HCT116 (cell line): Measurements from ENCODE around the gene NBAS. TPM values are rescaled to one million over a fixed set of nuclear protein-coding genes. Genes with fewer than 3 reads are reported as not detected.
"Not testable (repeated sequence)": the region's sequence is repeated elsewhere in the genome, so short reads cannot be mapped to it uniquely, and the experiment has no call there.

ENCODE experiments used
- ATAC-seq: fragments of 200-7000 bp; cut with Tn5 transposase; 2 replicates; pipeline ENCODE4 v1.9.1; 2020; ENCODE audit warnings: mild to moderate bottlenecking, moderate library complexity
- BruUV-seq: library from RNA; stranded (reverse); fragments of 400-500 nt; replicated peaks from 2 replicates; lab custom pipeline; 2021; lab: Mats Ljungman, UMichigan
- CTCF ChIA-PET: fragments of 300-600 bp; sonication (Branson Sonifier 250); formaldehyde crosslinking; loops from one replicate; lab custom pipeline; 2021; ENCODE audit warnings: antibody characterized with exemption; lab: Charles Lee
- POLR2A ChIA-PET: fragments of 300-600, 350-600 bp; sonication (Branson Sonifier 250); formaldehyde crosslinking; loops from one replicate; lab custom pipeline; 2021; ENCODE audit warnings: antibody characterized with exemption; lab: Charles Lee
- RAD21 ChIA-PET, 2 experiments: fragments of 300-600 bp; sonication (Branson Sonifier 250); formaldehyde crosslinking; loops; one replicate each; lab custom pipeline; 2023; ENCODE audit warnings: low total read pairs in 2 of 2; ENCODE audit not compliant: uncharacterized antibody in 2 of 2, unreplicated experiment in 2 of 2, low non-redundant PET in 1 of 2; lab: Charles Lee
- DNase-seq: peaks from one replicate; pipeline ENCODE4 v3.0.0-alpha.2; 2010; ENCODE audit warnings: low read depth, low spot score
- H2AFZ ChIP-seq: fragments of 200-600 bp; shearing (Covaris generic), sonication (generic); 2 replicates; pipeline ENCODE4 v1.6.1; 2017; ENCODE audit warnings: low read depth, mixed run types, mixed read lengths, antibody characterized with exemption, low read length; ENCODE audit not compliant: poor library complexity, severe bottlenecking
- H3K27ac ChIP-seq: 2 replicates; pipeline ENCODE4 v1.5.1; 2012; ENCODE audit warnings: low read depth, low read length
- H3K27me3 ChIP-seq: fragments of 200-600 bp; sonication (generic); 2 replicates; pipeline ENCODE4 v1.6.1; 2016; ENCODE audit warnings: mixed run types, low read length, mixed read lengths; ENCODE audit not compliant: insufficient read depth
- H3K36me3 ChIP-seq, 2 experiments: fragments of 200-500 bp in 1 of 2; fragments of 200-600 bp in 1 of 2; sonication (Bioruptor generic) in 1 of 2; sonication (generic) in 1 of 2; 2 replicates each; pipeline versions ENCODE4 v1.5.1 to v1.6.1; 2014 to 2016; ENCODE audit warnings: low read length in 2 of 2, inconsistent platforms in 1 of 2, mixed read lengths in 1 of 2, mixed run types in 1 of 2; ENCODE audit not compliant: insufficient read depth in 2 of 2, control insufficient read depth in 1 of 2
- H3K4me1 ChIP-seq, 2 experiments: fragments of 200-600 bp in 1 of 2; sonication (generic) in 1 of 2; 2 replicates each; pipeline versions ENCODE4 v1.5.1 to v1.6.1; 2012 to 2017; ENCODE audit warnings: low read length in 2 of 2, inconsistent platforms in 1 of 2, mild to moderate bottlenecking in 1 of 2, mixed read lengths in 1 of 2, mixed run types in 1 of 2, moderate library complexity in 1 of 2; ENCODE audit not compliant: insufficient read depth in 2 of 2, control insufficient read depth in 1 of 2
- H3K4me2 ChIP-seq: fragments of 200-600 bp; sonication (generic); 2 replicates; pipeline ENCODE4 v1.6.1; 2017; ENCODE audit warnings: mixed run types, low read length, mixed read lengths
- H3K4me3 ChIP-seq, 2 experiments: fragments of 200-600 bp in 1 of 2; sonication (generic) in 1 of 2; replicated peaks in 1 of 2; 2 replicates each; pipeline ENCODE4 v1.5.1; 2011 to 2016; ENCODE audit warnings: low read length in 2 of 2, control low read depth in 1 of 2, low read depth in 1 of 2, mild to moderate bottlenecking in 1 of 2, mixed read lengths in 1 of 2, mixed run types in 1 of 2
- H3K79me2 ChIP-seq: fragments of 200-600 bp; sonication (generic); 2 replicates; pipeline ENCODE4 v1.6.1; 2017; ENCODE audit warnings: mild to moderate bottlenecking, mixed run types, low read length, moderate library complexity, mixed read lengths; ENCODE audit not compliant: insufficient read depth
- H3K9ac ChIP-seq: fragments of 200-600 bp; sonication (generic); 2 replicates; pipeline ENCODE4 v1.6.1; 2016; ENCODE audit warnings: low read length, mixed read lengths
- H3K9me2 ChIP-seq: fragments of 200-600 bp; sonication (generic), shearing (Covaris generic); 2 replicates; pipeline ENCODE4 v1.6.1; 2017; ENCODE audit warnings: mixed run types, mild to moderate bottlenecking, moderate library complexity; ENCODE audit not compliant: insufficient read depth
- H3K9me3 ChIP-seq, 2 experiments: fragments of 200-500 bp in 1 of 2; fragments of 200-600 bp in 1 of 2; sonication (Bioruptor generic) in 1 of 2; sonication (generic) in 1 of 2; 2 replicates each; pipeline ENCODE4 v1.6.1; 2014 to 2017; ENCODE audit warnings: low read length in 2 of 2, mixed read lengths in 2 of 2, inconsistent platforms in 1 of 2, low read depth in 1 of 2, mild to moderate bottlenecking in 1 of 2, mixed run types in 1 of 2, moderate library complexity in 1 of 2; ENCODE audit not compliant: control insufficient read depth in 1 of 2, insufficient read depth in 1 of 2
- H4K20me1 ChIP-seq: fragments of 200-600 bp; sonication (generic), shearing (Covaris generic); 2 replicates; pipeline ENCODE4 v1.6.1; 2017; ENCODE audit warnings: mixed run types, mild to moderate bottlenecking, moderate library complexity; ENCODE audit not compliant: insufficient read depth
- CBX3 ChIP-seq: IDR thresholded peaks from 2 replicates; pipeline ENCODE4 v1.6.1; 2012; ENCODE audit warnings: low read depth
- CEBPB ChIP-seq: IDR thresholded peaks from 2 replicates; pipeline ENCODE4 v1.6.1; 2012; ENCODE audit warnings: low read depth
- EGR1 ChIP-seq: IDR thresholded peaks from 2 replicates; pipeline ENCODE4 v1.6.1; 2012; ENCODE audit warnings: low read depth
- EZH2 ChIP-seq: fragments of 200-600 bp; sonication (generic); IDR thresholded peaks from 2 replicates; pipeline ENCODE4 v1.6.1; 2017; ENCODE audit warnings: antibody characterized with exemption, mixed run types
- POLR2AphosphoS5 ChIP-seq: IDR thresholded peaks from 2 replicates; pipeline ENCODE4 v1.6.1; 2011; ENCODE audit warnings: mild to moderate bottlenecking, low read depth, low read length, moderate library complexity
- TCF7L2 ChIP-seq: IDR thresholded peaks from 2 replicates; pipeline ENCODE4 v1.7.0; 2011; ENCODE audit warnings: borderline replicate concordance, inconsistent platforms; ENCODE audit not compliant: insufficient read depth, insufficient read length; ENCODE audit errors: extremely low read depth
- intact Hi-C: fragments of 100-400 bp; cut with micrococcal nuclease; formaldehyde crosslinking; loops from 2 replicates; pipeline ENCODE4 v1.10.0; 2022
- total RNA-seq: library from RNA; stranded (reverse); gene quantifications from one replicate; pipeline ENCODE4 v1.2.1, GENCODE V29; 2021; ENCODE audit not compliant: unreplicated experiment
- TF ChIP-seq, protein P1 (sequence below), 3 experiments: fragments of 200-600 bp in 1 of 3; sonication (generic) in 1 of 3; IDR thresholded peaks in 2 of 3; conservative IDR thresholded peaks in 1 of 3; 2 replicates each; pipeline ENCODE4 v1.5.1; 2012 to 2017; ENCODE audit warnings: low read depth in 2 of 3, low read length in 2 of 3, antibody characterized with exemption in 1 of 3, borderline replicate concordance in 1 of 3, control low read depth in 1 of 3, mild to moderate bottlenecking in 1 of 3, mixed read lengths in 1 of 3, mixed run types in 1 of 3, moderate library complexity in 1 of 3; ENCODE audit not compliant: insufficient read depth in 1 of 3
- TF ChIP-seq, protein P2 (sequence below): IDR thresholded peaks from 2 replicates; pipeline ENCODE4 v1.6.1; 2012; ENCODE audit warnings: low read depth
- TF ChIP-seq, protein P3 (sequence below): IDR thresholded peaks from 2 replicates; pipeline ENCODE4 v1.6.1; 2012

NBAS gene
- total RNA-seq, 1 experiment from 2014 or later: 32.8 TPM

DNA sequence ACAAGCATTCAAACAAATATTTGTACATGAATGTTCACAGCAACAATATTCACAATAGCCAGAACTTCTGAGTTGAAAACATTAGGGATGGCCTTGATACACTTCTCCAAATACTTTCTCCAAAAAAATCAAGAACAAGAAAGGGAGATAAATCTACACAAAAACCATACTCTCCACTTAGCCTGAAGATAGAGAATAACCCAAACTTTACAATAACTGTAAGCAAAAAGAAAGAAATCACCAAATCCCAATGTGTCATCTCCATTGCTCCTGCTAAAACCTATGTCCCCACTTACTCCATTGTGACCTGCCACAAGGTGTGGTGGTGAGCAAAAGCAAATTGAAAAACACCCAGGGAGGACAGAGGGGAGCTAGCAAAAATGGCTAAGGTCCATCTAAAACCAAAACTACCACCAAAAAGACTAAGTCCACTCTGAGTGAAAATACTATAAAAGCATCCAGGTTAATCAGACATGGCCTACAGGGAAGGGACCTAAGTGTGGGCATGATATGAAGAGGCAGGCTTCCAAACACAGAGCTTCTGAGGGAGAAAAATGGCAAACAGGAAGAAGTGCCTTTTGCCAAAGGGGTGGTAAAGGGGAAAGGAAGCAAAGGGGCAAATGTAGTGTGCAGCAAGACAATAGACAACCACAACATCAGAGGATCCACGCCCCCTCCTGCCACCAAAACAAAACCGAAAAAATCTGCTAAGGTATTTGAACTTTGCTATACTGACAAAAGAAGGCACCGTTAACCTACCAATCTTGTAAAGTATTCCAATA, 56.1 kb downstream of the NBAS start:
- CTCF ChIA-PET: no interaction called here

DNA sequence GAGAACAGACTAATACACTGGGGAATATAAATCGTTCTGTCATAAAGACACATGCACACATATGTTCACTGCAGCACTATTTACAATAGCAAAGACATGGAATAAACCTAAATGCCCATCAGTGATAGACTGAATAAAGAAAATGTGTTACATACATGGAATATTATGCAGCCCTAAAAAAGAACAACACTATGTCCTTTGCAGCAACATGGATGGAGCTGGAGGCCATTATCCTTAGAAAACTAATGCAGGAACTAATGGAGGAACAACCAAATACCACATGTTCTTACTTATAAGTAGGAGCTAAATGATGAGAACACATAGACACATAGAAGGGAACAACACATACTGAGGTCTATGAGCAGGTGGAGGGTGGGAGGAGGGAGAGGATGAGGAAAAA, 61.9 kb downstream of the NBAS start:
- POLR2A ChIA-PET, H3K79me2 ChIP-seq, BruUV-seq, DNase-seq, H3K9me3 ChIP-seq, H3K4me1 ChIP-seq, H3K9me2 ChIP-seq, H2AFZ ChIP-seq, CTCF ChIA-PET, ATAC-seq, H3K4me3 ChIP-seq, H4K20me1 ChIP-seq, H3K4me2 ChIP-seq, H3K9ac ChIP-seq, H3K27ac ChIP-seq, H3K27me3 ChIP-seq, intact Hi-C loops, H3K36me3 ChIP-seq, RAD21 ChIA-PET: not testable (repeated sequence)

More for the DNA sequence above, 56.1 kb downstream of the NBAS start:
- ChIA-PET POLR2A (no interaction called here), RAD21 (no interaction called here)
- no peak overlapping the region for H2AFZ ChIP-seq
- no peaks in the 10 kb centered on the region for H3K27me3 ChIP-seq
- no peak overlapping the region for H3K9ac ChIP-seq
- H3K9me2 ChIP-seq: no peaks in the 10 kb centered on the region
- no peak overlapping the region for H3K4me3 ChIP-seq
- H3K4me2 ChIP-seq: no peak overlapping the region
- ATAC-seq (no peak), DNase-seq (no peak)
- no peaks in the 10 kb centered on the region for H3K79me2 ChIP-seq
- TF ChIP-seq CBX3 (no peak), EZH2 (no peak), EGR1 (no peak), POLR2AphosphoS5 (no peak), CEBPB (no peak), TCF7L2 (no peak)
- TF ChIP-seq, protein P1, sequence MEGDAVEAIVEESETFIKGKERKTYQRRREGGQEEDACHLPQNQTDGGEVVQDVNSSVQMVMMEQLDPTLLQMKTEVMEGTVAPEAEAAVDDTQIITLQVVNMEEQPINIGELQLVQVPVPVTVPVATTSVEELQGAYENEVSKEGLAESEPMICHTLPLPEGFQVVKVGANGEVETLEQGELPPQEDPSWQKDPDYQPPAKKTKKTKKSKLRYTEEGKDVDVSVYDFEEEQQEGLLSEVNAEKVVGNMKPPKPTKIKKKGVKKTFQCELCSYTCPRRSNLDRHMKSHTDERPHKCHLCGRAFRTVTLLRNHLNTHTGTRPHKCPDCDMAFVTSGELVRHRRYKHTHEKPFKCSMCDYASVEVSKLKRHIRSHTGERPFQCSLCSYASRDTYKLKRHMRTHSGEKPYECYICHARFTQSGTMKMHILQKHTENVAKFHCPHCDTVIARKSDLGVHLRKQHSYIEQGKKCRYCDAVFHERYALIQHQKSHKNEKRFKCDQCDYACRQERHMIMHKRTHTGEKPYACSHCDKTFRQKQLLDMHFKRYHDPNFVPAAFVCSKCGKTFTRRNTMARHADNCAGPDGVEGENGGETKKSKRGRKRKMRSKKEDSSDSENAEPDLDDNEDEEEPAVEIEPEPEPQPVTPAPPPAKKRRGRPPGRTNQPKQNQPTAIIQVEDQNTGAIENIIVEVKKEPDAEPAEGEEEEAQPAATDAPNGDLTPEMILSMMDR (IDR thresholded peaks at IDR 0.05 in 2 of 3, conservative IDR thresholded peaks at IDR 0.05 in 1 of 3; ENCODE audit: borderline replicate concordance in 1 of 3, insufficient read depth in 1 of 3, low read depth in 2 of 3, low read length in 2 of 3): no peak
- TF ChIP-seq, protein P2, sequence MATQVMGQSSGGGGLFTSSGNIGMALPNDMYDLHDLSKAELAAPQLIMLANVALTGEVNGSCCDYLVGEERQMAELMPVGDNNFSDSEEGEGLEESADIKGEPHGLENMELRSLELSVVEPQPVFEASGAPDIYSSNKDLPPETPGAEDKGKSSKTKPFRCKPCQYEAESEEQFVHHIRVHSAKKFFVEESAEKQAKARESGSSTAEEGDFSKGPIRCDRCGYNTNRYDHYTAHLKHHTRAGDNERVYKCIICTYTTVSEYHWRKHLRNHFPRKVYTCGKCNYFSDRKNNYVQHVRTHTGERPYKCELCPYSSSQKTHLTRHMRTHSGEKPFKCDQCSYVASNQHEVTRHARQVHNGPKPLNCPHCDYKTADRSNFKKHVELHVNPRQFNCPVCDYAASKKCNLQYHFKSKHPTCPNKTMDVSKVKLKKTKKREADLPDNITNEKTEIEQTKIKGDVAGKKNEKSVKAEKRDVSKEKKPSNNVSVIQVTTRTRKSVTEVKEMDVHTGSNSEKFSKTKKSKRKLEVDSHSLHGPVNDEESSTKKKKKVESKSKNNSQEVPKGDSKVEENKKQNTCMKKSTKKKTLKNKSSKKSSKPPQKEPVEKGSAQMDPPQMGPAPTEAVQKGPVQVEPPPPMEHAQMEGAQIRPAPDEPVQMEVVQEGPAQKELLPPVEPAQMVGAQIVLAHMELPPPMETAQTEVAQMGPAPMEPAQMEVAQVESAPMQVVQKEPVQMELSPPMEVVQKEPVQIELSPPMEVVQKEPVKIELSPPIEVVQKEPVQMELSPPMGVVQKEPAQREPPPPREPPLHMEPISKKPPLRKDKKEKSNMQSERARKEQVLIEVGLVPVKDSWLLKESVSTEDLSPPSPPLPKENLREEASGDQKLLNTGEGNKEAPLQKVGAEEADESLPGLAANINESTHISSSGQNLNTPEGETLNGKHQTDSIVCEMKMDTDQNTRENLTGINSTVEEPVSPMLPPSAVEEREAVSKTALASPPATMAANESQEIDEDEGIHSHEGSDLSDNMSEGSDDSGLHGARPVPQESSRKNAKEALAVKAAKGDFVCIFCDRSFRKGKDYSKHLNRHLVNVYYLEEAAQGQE: no peak
- TF ChIP-seq, protein P3, sequence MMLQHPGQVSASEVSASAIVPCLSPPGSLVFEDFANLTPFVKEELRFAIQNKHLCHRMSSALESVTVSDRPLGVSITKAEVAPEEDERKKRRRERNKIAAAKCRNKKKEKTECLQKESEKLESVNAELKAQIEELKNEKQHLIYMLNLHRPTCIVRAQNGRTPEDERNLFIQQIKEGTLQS: no peak
- TF ChIP-seq, all 23 proteins: peak for 0
- H3K36me3 ChIP-seq: 0 out of 4 replicates have a peak, but pooled peaks cover 0 to 2% of the 10 kb centered on the region in 2 experiments
- no peaks in the 10 kb centered on the region for H3K9me3 ChIP-seq
- H4K20me1 ChIP-seq: no peaks in the 10 kb centered on the region
- no peaks in the 10 kb centered on the region; a peak in 1 of 4 replicates for H3K4me1 ChIP-seq
- H3K27ac ChIP-seq: no peak overlapping the region
- intact Hi-C loops: no loop called here
- no TSS peak for BruUV-seq
